Vagina (tissue), 2 donors: Measurements from ENCODE around the gene NRP1.

ENCODE experiments used
- CTCF ChIP-seq, 3 experiments: fragments of 450-650 bp in 2 of 3; fragments of 200-600 bp in 1 of 3; sonication (generic) in 1 of 3; IDR thresholded peaks; one replicate each; pipeline ENCODE4 v1.5.1; 2017 to 2019; ENCODE audit warnings: antibody characterized with exemption in 3 of 3, mild to moderate bottlenecking in 2 of 3, moderate library complexity in 2 of 3
- POLR2A ChIP-seq, 2 donors: fragments of 450-650 bp; IDR thresholded peaks; one replicate each; pipeline ENCODE4 v1.6.1; 2017; ENCODE audit warnings: antibody characterized with exemption in 2 of 2, mild to moderate bottlenecking in 2 of 2, moderate library complexity in 2 of 2
- POLR2AphosphoS5 ChIP-seq, 2 donors: sonication (generic); formaldehyde crosslinking; IDR thresholded peaks; one replicate each; pipeline ENCODE4 v1.9.0; 2017; ENCODE audit warnings: antibody characterized with exemption in 2 of 2, mild to moderate bottlenecking in 2 of 2, low read depth in 1 of 2; ENCODE audit not compliant: insufficient read depth in 1 of 2

- TF ChIP-seq CTCF (IDR thresholded peaks at IDR 0.05): no peak
- no peak for TF ChIP-seq POLR2A (IDR thresholded peaks at IDR 0.05)
- TF ChIP-seq POLR2AphosphoS5 (IDR thresholded peaks at IDR 0.05; ENCODE audit: insufficient read depth in 1 of 2, low read depth in 1 of 2): no peak
Measured at GRCh38 chr10:33133557-33133956, 200.9 kb downstream of the NRP1 start.
